Fibroblast of peridontal ligament (primary cell): Measurements from ENCODE around the gene C6orf15.
"Not testable (repeated sequence)": the region's sequence is repeated elsewhere in the genome, so short reads cannot be mapped to it uniquely, and the experiment has no call there.

Experiments
- DNase-seq: peaks from one replicate; pipeline ENCODE4 v3.0.0-alpha.2; 2010; ENCODE audit errors: extremely low read depth

Gene C6orf15

DNA sequence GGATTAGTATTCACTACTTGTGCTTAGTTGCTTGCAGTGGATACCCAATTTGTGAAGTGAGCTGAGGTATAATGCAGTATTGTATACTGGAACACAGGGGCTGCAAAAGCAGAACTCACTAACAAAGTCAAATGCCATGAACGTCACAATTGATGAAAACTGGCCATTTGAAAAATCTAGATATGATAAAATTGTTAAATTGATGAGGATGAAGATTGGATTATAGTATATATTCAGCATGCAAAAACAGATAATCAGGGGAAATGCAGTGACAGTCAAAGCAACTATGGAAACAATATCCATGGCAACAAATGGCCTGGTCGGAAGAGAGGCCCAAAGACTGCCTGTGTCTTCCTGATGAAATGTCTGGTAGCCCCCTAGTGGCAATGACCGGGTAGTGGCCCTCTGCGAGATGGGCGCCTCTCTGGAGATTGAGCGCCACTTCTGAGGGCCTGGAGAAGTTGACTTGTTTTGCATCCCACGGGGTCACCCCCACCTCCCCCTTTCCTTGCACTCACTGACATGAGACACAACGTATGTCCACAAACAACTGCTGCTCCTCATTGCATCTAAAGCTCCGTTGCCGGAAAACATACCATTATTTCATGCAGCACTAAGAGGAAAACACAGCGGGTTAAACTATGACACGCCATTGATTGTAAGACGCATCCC lies 43.6 kb downstream of the C6orf15 start:
- peak; percentile 86 for DNase-seq

- DNase-seq, result not testable (repeated sequence)
These were observed 44.3 kb downstream of the C6orf15 start for GRCh38 chr6:31067891-31068668.

DNA sequence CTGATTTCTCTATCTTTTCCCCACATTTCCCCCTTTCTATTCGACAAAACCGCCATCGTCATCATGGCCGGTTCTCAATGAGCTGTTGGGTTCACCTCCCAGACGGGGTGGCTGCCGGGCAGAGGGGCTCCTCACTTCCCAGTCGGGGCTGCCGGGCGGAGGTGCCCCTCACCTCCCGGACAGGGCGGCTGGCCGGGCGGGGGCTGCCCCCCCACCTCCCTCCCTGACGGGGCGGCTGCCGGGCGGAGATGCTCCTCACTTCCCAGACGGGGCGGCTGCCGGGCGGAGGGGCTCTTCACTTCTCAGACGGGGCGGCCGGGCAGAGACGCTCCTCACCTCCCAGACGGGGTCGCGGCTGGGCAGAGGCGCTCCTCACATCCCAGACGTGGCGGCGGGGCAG lies 45.3 kb downstream of the C6orf15 start:
- DNase-seq, result not testable (repeated sequence)

DNA sequence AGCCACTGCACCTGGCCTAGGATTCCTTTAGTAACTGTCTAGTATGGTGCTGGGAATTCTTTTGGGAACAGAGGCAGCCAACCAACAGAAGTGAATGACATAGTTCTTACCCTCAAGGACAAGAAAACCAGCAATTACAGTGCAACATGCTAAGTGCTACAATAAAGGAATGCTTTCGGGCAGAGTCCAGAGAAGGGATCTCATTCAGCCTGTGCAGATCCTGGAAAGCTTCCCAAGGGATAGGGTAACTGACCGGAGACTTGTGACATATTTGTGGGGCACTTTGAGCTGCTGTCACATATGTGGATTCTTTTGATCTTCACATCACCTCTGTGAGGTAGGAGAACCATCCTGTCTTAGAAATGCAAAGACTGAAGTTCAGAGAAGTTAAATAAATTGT lies 46.8 kb downstream of the C6orf15 start:
- no peak for DNase-seq

GRCh38 chr6:31063906-31064435 lies 48.4 kb downstream of the C6orf15 start:
- DNase-seq, result no peak
